Head of caudate nucleus (tissue), 42 donors: ENCODE measurements around the gene ARSJ.
A peak's percentile ranks its signal among the peaks of the same experiment; 100 is the strongest.
"Not testable (repeated sequence)": the region's sequence is repeated elsewhere in the genome, so short reads cannot be mapped to it uniquely, and the experiment has no call there.

Source experiments
- DNase-seq, 42 donors: peaks; one replicate each; pipeline versions ENCODE4 v3.0.0 to v3.0.0-alpha.2; 2020 to 2021; ENCODE audit warnings: mixed read lengths in 7 of 42
- intact Hi-C: fragments of 100-400 bp; cut with DNase I; formaldehyde crosslinking; loops from one replicate; pipeline ENCODE4 v1.15.0; 2022

Gene ARSJ

DNA sequence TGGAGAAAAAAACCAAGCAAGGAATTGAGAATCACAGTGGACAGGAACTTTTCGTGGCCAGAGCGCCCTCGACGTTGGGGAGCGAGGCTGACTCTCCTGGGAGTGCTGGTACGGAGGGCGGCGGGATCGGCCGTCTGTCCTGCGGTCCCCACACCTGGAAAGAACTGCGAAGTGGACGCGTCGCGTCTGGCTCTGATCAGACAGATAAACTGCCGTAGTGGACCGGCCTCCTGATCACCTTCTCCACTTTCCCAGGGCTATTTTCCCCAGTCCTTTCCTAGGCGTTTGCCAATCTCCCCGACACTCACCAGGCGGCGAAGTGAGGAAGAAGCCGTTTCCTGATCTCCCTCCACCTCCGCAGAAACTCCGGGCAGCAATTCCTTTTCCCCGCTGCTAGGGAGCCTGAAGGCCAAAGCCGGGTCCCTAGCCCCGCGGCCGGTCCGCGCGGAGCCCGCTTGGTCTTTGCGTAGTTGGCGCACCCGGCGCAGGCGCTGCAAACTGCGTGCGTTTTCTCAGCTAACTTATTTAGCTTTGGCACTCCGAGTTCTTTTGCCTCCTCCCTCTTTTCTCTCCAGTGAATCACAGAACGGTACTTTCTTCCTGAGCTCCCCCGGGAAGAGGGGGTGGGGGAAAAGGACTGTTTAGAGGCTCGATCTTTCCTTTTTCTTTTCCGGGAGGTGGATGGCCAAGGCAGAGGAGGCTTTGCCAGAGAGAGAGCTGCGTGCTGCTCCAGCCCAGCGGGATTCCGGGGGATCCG lies at the start of gene ARSJ:
ARSJ (minus strand) TSS at position 500 of the 757 bp plus-strand sequence. CDS start 813 bp downstream, outside the sequence.
- intact Hi-C loops: no loop called here
- DNase-seq: peak in 41 of 42 donors; percentile 4 to 70 (median 38)

DNA sequence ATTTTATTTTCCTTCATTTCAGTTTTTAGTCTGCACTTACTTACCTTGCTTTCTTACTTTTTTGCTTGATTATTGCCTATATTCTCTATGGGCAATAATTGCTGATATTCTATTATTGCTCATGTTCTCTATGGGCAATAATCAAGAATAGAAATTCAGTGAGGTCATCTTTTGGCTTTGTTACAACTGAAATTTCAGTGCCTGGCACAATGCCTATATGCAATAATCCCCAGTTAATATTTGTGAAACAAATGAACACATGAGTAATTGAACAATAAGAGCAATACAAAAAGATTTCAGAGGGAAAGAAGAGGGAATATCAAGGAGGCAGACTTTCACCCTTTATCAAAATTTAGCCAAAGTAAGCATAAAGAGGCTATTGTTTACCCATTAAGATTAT lies 48.6 kb upstream of the ARSJ start:
- DNase-seq: no peak
- intact Hi-C loops: no loop called here

DNA sequence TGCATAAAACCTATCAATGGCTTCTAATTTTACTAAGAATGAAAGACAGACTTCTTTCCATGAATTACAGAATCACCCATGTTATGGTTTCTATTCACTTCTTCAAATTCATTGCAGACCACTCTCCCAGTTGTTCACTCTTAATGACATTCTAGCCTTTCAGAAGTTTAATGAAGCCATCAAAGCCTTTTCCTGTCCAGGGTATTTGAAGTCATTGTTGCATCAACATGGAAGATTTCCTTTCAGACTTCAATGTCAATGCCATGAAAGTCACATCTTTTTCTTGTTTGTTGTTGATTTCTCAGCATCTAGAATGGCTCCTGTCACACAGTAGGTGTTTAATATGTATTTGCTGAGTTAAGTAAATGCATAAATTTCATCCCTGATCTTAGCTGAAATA lies 48.1 kb upstream of the ARSJ start:
- DNase-seq: no peak
- intact Hi-C loops: no loop called here

DNA sequence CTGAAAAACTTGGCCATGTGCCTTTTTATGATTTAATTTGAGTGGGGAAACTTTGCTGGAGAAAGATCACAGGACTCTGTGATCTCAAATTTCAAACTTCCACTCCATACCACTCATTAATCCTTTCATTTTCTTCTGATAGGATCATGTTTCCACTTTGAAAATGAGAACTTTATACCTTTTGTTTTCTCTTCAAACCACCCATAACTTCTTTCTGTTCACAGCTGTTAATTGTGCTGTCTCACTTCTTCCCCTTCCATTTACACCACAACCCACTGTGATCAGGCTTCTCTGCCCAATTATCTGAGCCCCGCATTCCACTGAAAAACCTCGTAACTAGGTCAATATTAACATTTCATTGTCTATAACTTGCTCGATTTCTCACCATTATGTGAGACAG lies 47.0 kb upstream of the ARSJ start:
- intact Hi-C loops: no loop called here
- DNase-seq: no peak

DNA sequence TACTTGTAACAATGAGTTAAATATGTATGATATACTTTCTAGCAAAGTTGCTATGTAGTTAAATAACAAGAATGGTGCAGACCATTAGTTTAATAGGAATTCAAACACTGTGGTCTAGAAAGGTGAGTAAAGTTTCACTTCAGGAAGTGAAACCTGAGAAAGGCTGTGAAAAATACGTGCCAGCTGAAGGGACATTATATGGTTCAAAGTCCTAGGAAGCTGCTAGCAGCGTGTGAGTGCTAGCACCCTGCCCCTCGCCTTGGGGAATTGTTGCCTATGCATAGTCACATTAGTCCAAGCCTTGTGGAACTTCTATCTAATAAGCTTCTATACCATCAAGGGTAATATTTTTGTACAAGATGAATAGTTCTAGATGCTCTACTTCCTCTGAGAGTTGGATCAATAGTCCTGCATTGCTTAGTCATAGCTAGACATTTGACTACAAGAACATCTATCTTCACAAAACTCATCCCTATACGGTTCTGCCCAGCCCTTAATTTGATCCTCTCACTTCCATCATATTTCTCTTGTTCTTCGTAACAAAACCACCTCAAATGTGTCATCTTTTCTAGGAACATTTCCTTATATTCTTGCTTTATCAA lies 45.8 kb upstream of the ARSJ start:
- DNase-seq: no peak
- intact Hi-C loops: no loop called here

DNA sequence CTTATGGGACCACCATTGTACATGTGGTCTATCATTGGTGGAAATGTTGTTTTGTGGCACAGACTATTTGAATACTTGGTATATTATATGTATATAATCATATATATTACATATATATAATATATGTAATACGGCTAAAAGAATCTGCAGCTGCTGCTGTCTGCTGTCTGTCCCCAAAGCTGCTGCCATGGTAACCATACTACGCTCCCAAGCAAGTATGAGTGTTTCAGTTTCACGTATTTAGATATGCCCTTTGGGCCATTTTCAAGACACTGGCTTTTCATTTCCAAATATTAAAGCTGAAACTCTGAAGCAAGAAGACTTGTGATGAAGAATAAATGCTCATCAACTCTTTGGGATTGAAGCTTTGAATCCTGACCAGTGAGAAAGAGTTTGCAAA lies 42.0 kb upstream of the ARSJ start:
- no peak for DNase-seq
- intact Hi-C loops: no loop called here

DNA sequence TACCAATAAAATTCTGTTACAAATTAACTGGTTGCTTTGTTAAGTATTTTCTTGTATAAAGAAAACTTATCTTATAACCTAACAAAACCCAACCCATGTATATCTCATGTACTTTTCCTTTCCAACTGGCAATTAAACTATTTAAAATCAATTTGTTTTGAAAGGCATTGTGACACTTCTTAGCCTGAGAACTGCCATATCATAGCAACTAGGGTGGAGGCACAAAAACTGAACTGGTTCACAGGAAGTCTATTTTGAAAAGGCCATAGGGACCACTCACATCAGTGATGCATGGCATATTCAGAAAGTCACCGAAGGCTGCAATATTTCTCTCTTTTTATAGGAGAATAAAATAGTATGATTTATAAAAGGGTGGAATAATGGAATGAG lies 40.5 kb upstream of the ARSJ start:
- DNase-seq: no peak
- intact Hi-C loops: no loop called here

DNA sequence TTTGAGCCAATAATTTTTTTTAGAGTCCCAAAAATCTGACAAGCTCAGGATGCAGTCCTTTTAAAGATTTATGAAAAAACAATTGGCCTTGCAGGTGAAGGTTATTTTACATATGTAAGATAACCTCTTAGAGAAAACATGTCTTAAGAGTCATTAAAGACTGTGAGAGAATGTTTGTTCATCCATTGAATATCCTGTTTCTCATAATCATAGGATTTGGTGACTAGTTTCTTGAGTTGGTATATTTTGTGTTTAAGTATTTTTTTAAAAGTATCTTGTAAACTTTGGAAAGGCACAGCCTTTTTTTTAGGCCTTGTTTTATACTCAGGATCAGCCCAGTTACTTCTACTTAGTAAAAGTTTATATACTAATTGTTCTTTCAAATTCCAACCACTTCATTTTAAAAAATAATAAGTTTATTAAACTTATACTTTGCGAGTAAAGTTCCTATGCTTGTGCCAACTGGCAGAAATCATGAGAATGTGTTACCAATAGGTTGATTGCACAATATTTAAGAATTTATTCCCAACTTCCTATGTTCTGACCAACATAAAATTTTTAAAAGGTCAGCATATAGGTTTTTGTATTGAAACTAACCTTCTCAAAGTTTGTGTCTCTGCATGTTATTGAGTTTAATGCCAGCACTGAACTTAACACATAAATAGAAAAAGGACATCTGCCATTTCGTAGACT lies 40.0 kb upstream of the ARSJ start:
- intact Hi-C loops: no loop called here
- no peak for DNase-seq

DNA sequence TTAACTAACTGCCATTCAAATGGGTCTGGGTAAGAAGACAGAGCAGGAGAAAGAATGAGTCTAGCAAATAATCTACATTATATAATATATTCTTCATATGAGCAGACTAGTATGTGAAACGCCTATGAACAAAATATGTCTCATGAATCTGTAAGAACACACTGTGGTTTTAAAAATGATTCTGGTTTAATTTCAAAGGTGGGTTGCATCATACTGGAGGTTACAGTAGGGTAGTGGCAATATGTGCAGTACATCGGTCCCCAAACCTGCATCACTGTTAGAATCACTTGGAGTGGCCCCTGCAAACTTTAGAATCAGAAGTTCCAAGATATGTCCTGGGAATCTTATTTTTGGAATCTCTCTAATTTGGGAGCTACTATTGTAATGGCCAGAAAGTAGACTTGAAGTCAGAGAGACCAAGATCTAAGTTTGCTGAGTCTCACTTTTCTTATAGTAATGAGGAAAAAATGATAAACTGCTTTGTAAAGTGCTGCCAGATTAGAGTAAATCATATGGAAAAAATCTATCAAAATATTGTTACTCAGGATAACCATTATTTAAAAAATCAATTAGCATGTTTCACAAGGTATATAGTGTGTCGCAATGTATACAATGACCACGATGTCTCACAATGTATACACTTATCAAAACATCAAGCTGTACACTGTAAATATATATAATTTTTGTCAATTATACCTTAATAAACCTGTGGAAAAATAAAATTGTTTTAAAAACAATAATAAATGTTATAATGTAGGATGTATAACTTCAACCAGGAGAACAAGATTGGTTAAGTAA lies 37.9 kb upstream of the ARSJ start:
- intact Hi-C loops: no loop called here
- no peak for DNase-seq

DNA sequence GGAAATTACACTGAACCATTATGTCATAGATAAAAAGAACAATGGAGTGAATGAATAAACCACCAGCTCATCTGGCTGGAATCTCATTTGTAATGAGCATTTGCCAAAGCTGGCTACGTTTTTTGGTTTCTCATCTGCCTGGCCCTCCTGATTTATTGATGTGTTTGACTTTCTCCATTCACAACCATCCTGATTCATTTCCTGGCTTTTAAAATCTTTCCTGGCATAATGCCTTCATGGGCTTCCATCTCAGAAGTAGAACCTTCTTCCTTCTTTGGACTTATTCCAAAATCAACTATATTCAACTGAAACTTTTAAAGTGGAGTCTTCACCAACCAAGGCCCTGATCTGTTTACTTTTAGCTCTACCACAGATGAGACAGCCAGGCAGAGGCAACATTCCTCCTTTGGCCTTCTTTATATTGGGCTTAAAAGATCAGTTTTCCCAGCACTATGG lies 36.0 kb upstream of the ARSJ start:
- DNase-seq: no peak
- intact Hi-C loops: no loop called here

DNA sequence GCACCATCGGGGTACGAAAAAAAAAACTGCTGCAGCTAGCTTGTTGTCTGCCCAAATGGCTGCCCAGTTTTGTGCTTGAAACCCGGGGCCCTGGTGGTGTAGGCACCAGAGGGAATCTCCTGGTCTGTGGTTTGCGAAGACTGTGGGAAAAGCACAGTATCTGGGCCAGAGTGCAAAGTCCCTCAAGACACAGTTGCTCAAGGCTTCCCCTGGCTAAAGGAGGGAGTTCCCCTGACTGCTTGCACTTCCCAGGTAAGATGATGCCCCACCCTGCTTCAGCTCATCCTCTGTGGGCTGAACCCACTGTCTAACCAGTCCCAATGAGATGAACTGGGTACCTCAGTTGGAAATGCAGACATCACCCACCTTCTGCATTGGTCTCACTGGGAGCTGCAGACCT lies 33.8 kb upstream of the ARSJ start:
- intact Hi-C loops, DNase-seq: not testable (repeated sequence)

DNA sequence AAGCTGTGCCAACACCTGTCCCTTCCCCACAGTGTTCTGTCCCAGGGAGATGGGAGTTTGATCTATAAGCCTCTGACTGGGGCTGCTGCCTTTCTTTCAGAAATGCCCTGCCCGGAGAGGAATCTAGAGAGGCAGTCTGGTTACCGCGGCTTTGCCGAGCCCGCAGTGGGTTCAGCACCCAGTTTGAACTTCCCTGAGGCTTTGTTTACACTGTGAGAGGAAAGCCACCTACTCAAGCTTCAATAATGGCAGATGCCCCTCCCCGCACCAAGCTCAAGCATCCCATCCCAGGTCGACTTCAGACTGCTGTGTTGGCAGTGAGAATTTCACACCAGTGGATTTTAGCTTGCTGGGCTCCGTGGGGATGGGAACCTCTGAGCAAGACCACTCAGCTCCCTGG lies 33.3 kb upstream of the ARSJ start:
- DNase-seq: no peak
- intact Hi-C loops: no loop called here

DNA sequence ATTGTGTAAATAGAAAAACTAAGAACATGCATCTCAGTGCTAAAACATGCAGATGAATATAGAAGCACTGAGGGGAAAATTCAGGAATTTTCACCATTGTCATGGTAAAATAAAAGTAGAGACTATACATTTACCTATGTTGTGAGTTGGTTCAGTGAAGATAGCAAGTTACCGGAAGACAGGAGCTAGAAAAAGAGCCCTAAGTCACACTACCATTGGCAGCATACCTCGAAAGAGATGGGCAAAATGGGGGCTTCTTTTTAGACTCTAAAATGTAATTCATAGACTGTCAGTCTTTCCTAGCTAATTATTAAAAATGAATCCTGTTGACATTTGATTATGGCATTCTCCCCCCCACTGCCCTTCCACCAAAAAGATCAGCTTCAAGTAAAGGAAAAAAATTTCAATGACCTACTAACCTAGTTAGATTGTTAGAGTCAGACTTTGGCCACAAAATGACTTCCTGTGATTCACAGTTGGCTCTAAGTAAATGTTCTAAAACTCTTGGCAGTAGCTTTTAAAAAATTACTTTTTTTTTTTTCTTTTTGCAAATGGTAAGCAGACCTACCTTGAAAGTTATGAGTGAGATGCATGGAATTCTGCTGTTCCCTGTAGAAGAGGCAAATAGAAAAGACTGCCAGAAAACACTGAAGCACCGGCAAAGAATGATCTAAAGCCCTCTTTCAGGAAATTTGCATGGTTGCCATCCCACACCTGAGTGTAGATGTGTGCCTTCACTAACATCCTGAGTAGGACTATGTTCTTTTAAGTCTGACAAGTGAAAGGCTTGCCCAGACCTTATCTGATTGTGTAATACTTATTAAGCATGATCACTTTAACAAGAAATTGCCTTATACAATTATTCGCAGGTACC lies 26.4 kb upstream of the ARSJ start:
- intact Hi-C loops: no loop called here
- no peak for DNase-seq

DNA sequence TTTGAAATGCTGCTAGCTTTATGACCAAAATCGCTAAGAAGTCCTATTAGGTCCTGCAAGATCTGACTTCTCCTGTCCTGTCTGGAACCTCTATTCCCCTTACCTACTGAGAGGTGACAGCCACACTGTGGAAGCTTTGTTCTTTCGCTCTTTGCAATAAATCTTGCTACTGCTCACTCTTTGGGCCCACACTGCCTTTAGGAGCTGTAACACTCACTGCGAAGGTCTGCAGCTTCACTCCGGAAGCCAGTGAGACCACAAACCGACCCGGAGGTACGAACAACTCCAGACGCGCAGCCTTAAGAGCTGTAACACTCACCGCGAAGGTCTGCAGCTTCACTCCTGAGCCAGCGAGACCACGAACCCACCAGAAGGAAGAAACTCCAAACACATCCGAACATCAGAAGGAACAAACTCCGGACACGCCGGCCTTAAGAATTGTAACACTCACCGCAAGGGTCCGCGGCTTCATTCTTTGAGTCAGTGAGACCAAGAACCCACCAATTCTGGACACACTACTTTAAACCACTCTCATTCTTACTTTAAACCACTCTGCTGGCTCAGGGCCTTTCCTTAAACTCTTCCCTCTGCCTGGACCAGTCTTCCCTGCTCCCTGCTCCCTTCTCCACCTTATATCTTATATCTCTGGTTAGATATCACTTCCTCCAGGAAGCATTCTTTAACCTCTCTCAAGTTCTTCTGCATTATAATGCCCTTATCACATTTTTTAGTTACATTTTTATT lies 25.2 kb upstream of the ARSJ start:
- intact Hi-C loops, DNase-seq: not testable (repeated sequence)

DNA sequence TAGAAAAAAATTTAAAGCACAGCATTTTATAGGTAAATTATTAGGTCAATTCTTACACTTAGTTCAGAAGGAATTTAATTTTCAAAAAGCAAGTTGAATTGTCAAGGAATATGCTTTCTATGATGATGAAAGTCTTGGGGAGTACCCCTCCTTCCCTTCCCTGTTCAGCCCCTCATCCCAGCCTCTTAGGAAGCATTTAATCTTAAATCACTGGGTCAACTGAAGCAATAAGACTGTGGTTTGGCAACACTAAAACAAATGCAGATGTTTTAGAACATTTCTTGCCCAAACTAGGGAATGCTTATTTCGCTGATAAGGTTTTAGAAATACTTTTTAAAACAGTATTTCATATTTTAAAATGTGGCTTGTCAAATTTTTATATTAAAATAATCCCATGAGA lies 19.1 kb upstream of the ARSJ start:
- DNase-seq: no peak
- intact Hi-C loops: no loop called here

DNA sequence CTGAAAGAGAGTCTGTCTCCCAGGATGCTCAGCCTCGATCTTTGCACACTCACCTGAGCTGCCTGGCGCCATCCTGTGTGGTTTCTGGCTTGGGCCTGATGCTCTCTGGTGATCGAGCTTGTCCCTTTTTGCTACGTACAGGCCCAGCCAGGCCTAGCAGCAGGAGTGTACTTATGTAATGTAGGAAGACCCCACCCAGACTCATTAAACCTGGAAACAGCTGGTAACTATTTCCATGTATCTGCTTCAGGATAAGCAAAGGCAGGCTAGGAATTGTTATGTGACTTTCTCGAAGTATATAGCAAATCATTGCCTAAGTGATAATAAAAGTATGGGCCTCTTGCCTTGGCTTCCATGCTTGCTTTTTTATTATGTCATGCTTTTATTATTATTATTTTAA lies 18.6 kb upstream of the ARSJ start:
- intact Hi-C loops: no loop called here
- DNase-seq: no peak

DNA sequence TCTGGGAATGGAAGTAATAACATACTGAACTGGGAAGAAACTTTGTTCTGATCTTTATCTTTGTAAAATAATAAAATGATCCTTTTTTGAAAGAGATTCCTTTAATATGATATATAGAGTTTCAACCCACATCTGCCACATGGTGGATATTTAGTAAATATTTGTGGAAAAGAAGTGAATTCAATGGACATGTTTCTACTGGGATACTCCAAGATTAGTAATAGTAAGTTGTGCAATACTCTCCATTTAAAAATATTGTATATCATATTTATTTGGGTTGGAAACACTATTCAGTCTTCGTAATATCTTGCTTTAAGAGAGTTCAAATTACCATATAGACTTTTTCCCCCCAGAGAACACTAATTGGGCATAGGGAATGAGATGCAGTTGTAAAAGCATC lies 17.8 kb upstream of the ARSJ start:
- intact Hi-C loops: no loop called here
- DNase-seq: no peak

DNA sequence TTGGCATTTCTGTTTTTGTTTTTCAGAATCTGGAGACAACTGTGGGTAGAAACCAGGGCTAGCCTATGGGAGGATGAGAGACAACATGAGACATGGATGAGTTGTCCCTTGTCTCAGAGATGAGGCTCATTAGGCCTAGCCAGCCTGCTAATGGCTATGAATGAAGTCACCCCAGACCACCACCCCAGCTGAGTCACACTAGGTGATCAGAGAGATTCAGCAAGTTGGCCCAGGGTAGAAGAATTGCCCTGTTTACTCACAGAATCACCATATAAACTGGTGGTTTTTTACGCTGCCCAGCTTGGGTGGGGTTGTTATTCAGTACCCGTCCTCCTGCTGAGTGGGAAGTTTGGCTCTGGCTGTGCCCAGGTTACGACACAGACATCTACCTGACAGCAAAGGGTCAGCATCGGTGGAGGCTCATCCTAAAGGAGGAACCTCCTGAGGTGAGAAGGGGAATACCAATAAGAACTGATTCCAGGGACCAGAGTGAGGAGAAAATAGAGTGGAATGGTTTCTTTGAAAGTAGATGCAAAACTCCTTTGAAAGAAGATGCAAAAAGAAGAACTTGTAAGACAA lies 17.2 kb upstream of the ARSJ start:
- DNase-seq: no peak
- intact Hi-C loops: no loop called here
